K562 (cell line): Measurements from ENCODE around the gene ARID5B.

Source experiments
- CBFB ChIP-seq: sonication (generic); formaldehyde crosslinking; IDR thresholded peaks from 2 replicates; pipeline ENCODE4 v1.4.0; 2020; ENCODE audit warnings: mild to moderate bottlenecking, missing genetic modification reagents
- CBX8 ChIP-seq: fragments of 200-600 bp; sonication (generic); IDR thresholded peaks from 2 replicates; pipeline ENCODE4 v1.6.1; 2012; ENCODE audit warnings: borderline replicate concordance, mixed run types, low read depth, mild to moderate bottlenecking, moderate library complexity, mixed read lengths, low read length, control low read depth, inconsistent platforms; ENCODE audit not compliant: poor library complexity, severe bottlenecking; ENCODE audit errors: extremely low read depth
- FOXK2 ChIP-seq, 2 experiments: fragments of 450-650 bp; IDR thresholded peaks in 1 of 2; conservative IDR thresholded peaks in 1 of 2; 2 replicates each; pipeline ENCODE4 v1.6.1; 2016; ENCODE audit warnings: low read depth in 2 of 2, mild to moderate bottlenecking in 1 of 2
- NR3C1 ChIP-seq: sonication (generic); formaldehyde crosslinking; IDR thresholded peaks from 2 replicates; pipeline ENCODE4 v1.8.1; 2022; ENCODE audit warnings: missing genetic modification reagents
- POLR2A ChIP-seq: fragments of 450-650 bp; conservative IDR thresholded peaks from 2 replicates; pipeline ENCODE4 v1.6.1; 2016
- POLR2AphosphoS5 ChIP-seq: IDR thresholded peaks from 2 replicates; pipeline ENCODE4 v1.6.1; 2011; ENCODE audit warnings: mild to moderate bottlenecking, low read depth, low read length, moderate library complexity; ENCODE audit not compliant: control insufficient read depth, insufficient read depth
- TAF1 ChIP-seq: IDR thresholded peaks from 2 replicates; pipeline ENCODE4 v1.6.1; 2011; ENCODE audit warnings: mild to moderate bottlenecking, low read length, moderate library complexity; ENCODE audit not compliant: insufficient read depth, control insufficient read depth, severe bottlenecking; ENCODE audit errors: extremely low read depth
- THRAP3 ChIP-seq: fragments of 450-650 bp; IDR thresholded peaks from 2 replicates; pipeline ENCODE4 v1.6.1; 2016; ENCODE audit warnings: mild to moderate bottlenecking, inconsistent platforms, borderline replicate concordance
- ZFX ChIP-seq: sonication (generic); formaldehyde crosslinking; IDR thresholded peaks from 2 replicates; pipeline ENCODE4 v1.8.0; 2022; ENCODE audit warnings: mild to moderate bottlenecking, missing genetic modification reagents, moderate library complexity
- TF ChIP-seq, protein P1 (sequence below), 3 experiments: IDR thresholded peaks in 2 of 3; conservative IDR thresholded peaks in 1 of 3; 2 replicates each; pipeline ENCODE4 v1.5.1; 2011 to 2012; ENCODE audit warnings: low read length in 3 of 3, mild to moderate bottlenecking in 3 of 3, control low read depth in 2 of 3, improper control_type of control experiment in 1 of 3, inconsistent platforms in 1 of 3, low read depth in 1 of 3, mixed read lengths in 1 of 3, moderate library complexity in 1 of 3; ENCODE audit not compliant: insufficient read depth in 2 of 3

DNA sequence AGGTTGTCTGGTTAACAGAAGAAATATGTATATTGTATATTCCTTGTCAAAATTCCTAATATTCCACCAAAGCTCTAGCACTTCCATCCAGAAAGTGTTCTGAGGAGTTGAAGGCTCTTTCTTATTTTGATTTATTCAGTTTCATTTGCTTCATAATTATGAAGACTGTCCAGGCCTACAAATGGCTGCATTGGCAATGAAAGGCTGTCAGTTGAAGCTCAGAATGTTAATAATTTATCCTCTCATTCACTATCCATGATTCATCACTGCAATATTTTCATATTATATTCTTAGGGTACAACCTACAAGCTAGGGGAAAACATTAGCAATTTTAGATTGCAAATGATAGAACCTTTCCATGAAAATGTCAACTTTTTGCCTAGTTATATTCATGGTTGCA, 57.3 kb downstream of the ARID5B start:
- TF ChIP-seq POLR2AphosphoS5 (no peak), THRAP3 (no peak), ZFX (CRISPR knock-in tag) (no peak), FOXK2 (conservative IDR thresholded peaks at IDR 0.05 in 1 of 2, IDR thresholded peaks at IDR 0.05 in 1 of 2; ENCODE audit: low read depth in 2 of 2) (no peak), NR3C1 (CRISPR knock-in tag) (no peak), CBX8 (no peak), CBFB (CRISPR knock-in tag) (no peak), TAF1 (no peak), POLR2A (no peak)
- TF ChIP-seq, protein P1, sequence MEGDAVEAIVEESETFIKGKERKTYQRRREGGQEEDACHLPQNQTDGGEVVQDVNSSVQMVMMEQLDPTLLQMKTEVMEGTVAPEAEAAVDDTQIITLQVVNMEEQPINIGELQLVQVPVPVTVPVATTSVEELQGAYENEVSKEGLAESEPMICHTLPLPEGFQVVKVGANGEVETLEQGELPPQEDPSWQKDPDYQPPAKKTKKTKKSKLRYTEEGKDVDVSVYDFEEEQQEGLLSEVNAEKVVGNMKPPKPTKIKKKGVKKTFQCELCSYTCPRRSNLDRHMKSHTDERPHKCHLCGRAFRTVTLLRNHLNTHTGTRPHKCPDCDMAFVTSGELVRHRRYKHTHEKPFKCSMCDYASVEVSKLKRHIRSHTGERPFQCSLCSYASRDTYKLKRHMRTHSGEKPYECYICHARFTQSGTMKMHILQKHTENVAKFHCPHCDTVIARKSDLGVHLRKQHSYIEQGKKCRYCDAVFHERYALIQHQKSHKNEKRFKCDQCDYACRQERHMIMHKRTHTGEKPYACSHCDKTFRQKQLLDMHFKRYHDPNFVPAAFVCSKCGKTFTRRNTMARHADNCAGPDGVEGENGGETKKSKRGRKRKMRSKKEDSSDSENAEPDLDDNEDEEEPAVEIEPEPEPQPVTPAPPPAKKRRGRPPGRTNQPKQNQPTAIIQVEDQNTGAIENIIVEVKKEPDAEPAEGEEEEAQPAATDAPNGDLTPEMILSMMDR (IDR thresholded peaks at IDR 0.05 in 2 of 3, conservative IDR thresholded peaks at IDR 0.05 in 1 of 3; ENCODE audit: insufficient read depth in 2 of 3, low read depth in 1 of 3, low read length in 3 of 3): no peak
